Measurements from ENCODE around the gene CXCL16.

The CXCL16 gene

GRCh38 chr17:4764595-4764994 lies 24.9 kb upstream of the CXCL16 start:
- H3K9me3 ChIP-seq (ENCODE audit: insufficient read depth, low read depth, low read length): no peaks in the 10 kb centered on the region
- H3K4me2 ChIP-seq (ENCODE audit: low read depth, low read length, poor library complexity, severe bottlenecking): no peak overlapping the region
- no peaks in the 10 kb centered on the region for H3K36me3 ChIP-seq (ENCODE audit: insufficient read depth, low read length)
- no peaks in the 10 kb centered on the region for H3K9me2 ChIP-seq (replicated peaks; ENCODE audit: low read depth, low read length)
- no peaks in the 10 kb centered on the region for H4K20me1 ChIP-seq (ENCODE audit: insufficient read depth, low read length, poor library complexity, severe bottlenecking)
- no peak overlapping the region for H3K9ac ChIP-seq (ENCODE audit: low read depth, low read length, poor library complexity, severe bottlenecking)
- no peaks in the 10 kb centered on the region for H3K79me2 ChIP-seq (ENCODE audit: insufficient read depth, low read length)
- H2AFZ ChIP-seq (ENCODE audit: low read length): peak overlapping the region; percentile 44; the same call in 1 of the 2 replicates
- no peaks in the 10 kb centered on the region for H3F3A ChIP-seq (ENCODE audit: low read depth)
- TF ChIP-seq EZH2phosphoT487 (IDR thresholded peaks at IDR 0.05; ENCODE audit: borderline replicate concordance) (no peak), CTCF (conservative IDR thresholded peaks at IDR 0.05; ENCODE audit: low read length) (no peak)
- H3K27me3 ChIP-seq (ENCODE audit: insufficient read depth, low read length, poor library complexity, severe bottlenecking): no peaks in the 10 kb centered on the region
- H3K4me1 ChIP-seq (ENCODE audit: insufficient read depth, low read length, poor library complexity, severe bottlenecking): no peaks in the 10 kb centered on the region
- H3K4me3 ChIP-seq (ENCODE audit: low read length, poor library complexity, severe bottlenecking): no peak overlapping the region

GRCh38 chr17:4759776-4760236 lies 20.1 kb upstream of the CXCL16 start:
- no peak overlapping the region for H3K9ac ChIP-seq (ENCODE audit: low read depth, low read length, poor library complexity, severe bottlenecking)
- H3F3A ChIP-seq (ENCODE audit: low read depth): no peaks in the 10 kb centered on the region
- H3K79me2 ChIP-seq (ENCODE audit: insufficient read depth, low read length): no peaks in the 10 kb centered on the region
- no peak overlapping the region for H2AFZ ChIP-seq (ENCODE audit: low read length)
- no peaks in the 10 kb centered on the region for H4K20me1 ChIP-seq (ENCODE audit: insufficient read depth, low read length, poor library complexity, severe bottlenecking)
- H3K9me2 ChIP-seq (replicated peaks; ENCODE audit: low read depth, low read length): no peaks in the 10 kb centered on the region
- H3K9me3 ChIP-seq (ENCODE audit: insufficient read depth, low read depth, low read length): no peaks in the 10 kb centered on the region
- no peak overlapping the region for H3K4me3 ChIP-seq (ENCODE audit: low read length, poor library complexity, severe bottlenecking)
- H3K4me1 ChIP-seq (ENCODE audit: insufficient read depth, low read length, poor library complexity, severe bottlenecking): no peaks in the 10 kb centered on the region
- H3K27me3 ChIP-seq (ENCODE audit: insufficient read depth, low read length, poor library complexity, severe bottlenecking): no peaks in the 10 kb centered on the region
- H3K36me3 ChIP-seq (ENCODE audit: insufficient read depth, low read length): no peaks in the 10 kb centered on the region
- no peak for TF ChIP-seq EZH2phosphoT487 (IDR thresholded peaks at IDR 0.05; ENCODE audit: borderline replicate concordance)
- no peak for TF ChIP-seq CTCF (conservative IDR thresholded peaks at IDR 0.05; ENCODE audit: low read length)
- no peak overlapping the region for H3K4me2 ChIP-seq (ENCODE audit: low read depth, low read length, poor library complexity, severe bottlenecking)

- Histone ChIP-seq H3K36me3 (ENCODE audit: insufficient read depth, low read length) (no peaks in the 10 kb centered on the region), H3K27me3 (ENCODE audit: insufficient read depth, low read length, poor library complexity, severe bottlenecking) (no peaks in the 10 kb centered on the region), H3K9me2 (replicated peaks; ENCODE audit: low read depth, low read length) (no peaks in the 10 kb centered on the region), H3K9me3 (ENCODE audit: insufficient read depth, low read depth, low read length) (no peaks in the 10 kb centered on the region), H3F3A (ENCODE audit: low read depth) (no peaks in the 10 kb centered on the region), H3K4me1 (ENCODE audit: insufficient read depth, low read length, poor library complexity, severe bottlenecking) (no peaks in the 10 kb centered on the region), H3K79me2 (ENCODE audit: insufficient read depth, low read length) (no peaks in the 10 kb centered on the region), H3K4me3 (ENCODE audit: low read length, poor library complexity, severe bottlenecking) (no peak overlapping the region), H3K9ac (ENCODE audit: low read depth, low read length, poor library complexity, severe bottlenecking) (no peak overlapping the region), H4K20me1 (ENCODE audit: insufficient read depth, low read length, poor library complexity, severe bottlenecking) (no peaks in the 10 kb centered on the region), H3K4me2 (ENCODE audit: low read depth, low read length, poor library complexity, severe bottlenecking) (no peak overlapping the region), H2AFZ (ENCODE audit: low read length) (0 out of 2 replicates have a peak overlapping the region, but pooled peaks have one; percentile 33)
- TF ChIP-seq CTCF (conservative IDR thresholded peaks at IDR 0.05; ENCODE audit: low read length): no peak
- TF ChIP-seq EZH2phosphoT487 (IDR thresholded peaks at IDR 0.05; ENCODE audit: borderline replicate concordance): no peak
These were observed 13.7 kb upstream of the CXCL16 start for GRCh38 chr17:4753392-4753791.

All from Loucy (cell line).